Upper lobe of left lung (tissue), 6 donors: ENCODE results near the gene LRRK1. TPM values are rescaled to one million over a fixed set of nuclear protein-coding genes. Genes with fewer than 3 reads are reported as not detected.

ENCODE experiments used
- ATAC-seq, 2 donors: fragments of 200-7000 bp; cut with Tn5 transposase; one replicate each; pipeline ENCODE4 v1.9.1; 2022; ENCODE audit warnings: mild to moderate bottlenecking in 2 of 2, moderate library complexity in 2 of 2; ENCODE audit not compliant: low FRiP score in 2 of 2
- DNase-seq, 2 donors: peaks; one replicate each; pipeline ENCODE4 v3.0.0-alpha.2; 2019 to 2020
- H3K27ac ChIP-seq, 4 donors: fragments of 200-600 bp; sonication (generic); one replicate each; pipeline ENCODE4 v1.5.1; 2016 to 2019
- H3K27me3 ChIP-seq, 4 donors: fragments of 200-600 bp; sonication (generic); one replicate each; pipeline ENCODE4 v1.5.1; 2017 to 2019
- H3K36me3 ChIP-seq, 4 donors: fragments of 200-600 bp; sonication (generic); one replicate each; pipeline ENCODE4 v1.5.1; 2016 to 2019
- H3K4me1 ChIP-seq, 4 donors: fragments of 200-600 bp; sonication (generic); one replicate each; pipeline ENCODE4 v1.5.1; 2018 to 2019
- H3K4me3 ChIP-seq, 4 donors: fragments of 200-600 bp; sonication (generic); one replicate each; pipeline ENCODE4 v1.5.1; 2017 to 2019; ENCODE audit warnings: mild to moderate bottlenecking in 2 of 4, moderate library complexity in 1 of 4
- H3K9me3 ChIP-seq, 4 donors: fragments of 200-600 bp; sonication (generic); one replicate each; pipeline ENCODE4 v1.5.1; 2018 to 2019
- EP300 ChIP-seq, 4 donors: sonication (generic); formaldehyde crosslinking; IDR thresholded peaks; one replicate each; pipeline ENCODE4 v1.5.1; 2017; ENCODE audit warnings: antibody characterized with exemption in 4 of 4, control low read depth in 2 of 4
- POLR2A ChIP-seq, 4 donors: fragments of 450-650 bp; IDR thresholded peaks; one replicate each; pipeline ENCODE4 v1.5.1; 2016 to 2017; ENCODE audit warnings: antibody characterized with exemption in 4 of 4, mild to moderate bottlenecking in 2 of 4
- POLR2AphosphoS5 ChIP-seq, 2 donors: sonication (generic); formaldehyde crosslinking; IDR thresholded peaks; one replicate each; pipeline ENCODE4 v1.5.1; 2017; ENCODE audit warnings: antibody characterized with exemption in 2 of 2
- WGBS, 2 donors: methylation state at CpG; one replicate each; pipeline ENCODE4 v1.1.5; 2017 to 2018; 5-methylcytosine and 5-hydroxymethylcytosine counted together
- total RNA-seq, 6 donors: library from RNA; depleted of rRNA in 4 of 6; stranded (reverse); fragments of >200 nt in 4 of 6; gene quantifications; one replicate each; pipeline versions ENCODE4 v1.1.0 to v1.2.1, GENCODE V29; 2016 to 2021
- TF ChIP-seq, protein P1 (sequence below), 6 experiments: fragments of 450-650 bp in 4 of 6; fragments of 200-600 bp in 2 of 6; sonication (generic) in 2 of 6; IDR thresholded peaks; one replicate each; pipeline ENCODE4 v1.5.1; 2016 to 2019; ENCODE audit warnings: antibody characterized with exemption in 6 of 6
- donor health status: DM: no; HTN: no; CAD: no; lungs with moderate emphysema.
- donor health status: DM: no; HTN: yes; CAD: no; lungs with severe emphysema.

The LRRK1 gene
- total RNA-seq, 6 donors from 2014 or later: 15.0 to 47.1 (median 31.2) TPM

DNA sequence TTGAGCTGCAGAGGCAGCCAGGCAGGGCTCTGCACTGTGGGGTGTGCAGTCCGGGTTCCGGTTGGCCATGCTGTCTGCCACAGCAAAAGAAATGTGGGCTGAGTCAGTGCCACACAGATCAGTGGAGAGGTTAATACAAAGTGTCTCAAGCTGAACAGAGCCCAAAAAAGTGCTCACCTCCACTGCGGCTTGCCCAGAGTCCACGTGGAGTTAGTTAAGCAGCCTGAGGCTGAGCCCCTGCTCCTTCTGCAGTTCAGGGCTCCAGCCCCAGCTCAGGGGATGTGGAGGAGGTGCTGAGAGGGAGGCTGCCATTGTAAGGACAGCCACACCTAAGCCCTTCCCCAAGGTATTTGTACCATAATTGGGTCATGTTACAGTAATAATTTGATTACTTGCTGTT, 85.3 kb downstream of the LRRK1 start:
- 88 to 90% methylated on average over 4 of the region's 4 CpGs for WGBS, 2 donors
- ATAC-seq: no peak

GRCh38 chr15:101004986-101005747, 86.0 kb downstream of the LRRK1 start:
- no peak for DNase-seq
- peaks cover 16 to 22% (median 19%) of the 10 kb centered on the region in 4 donors for H3K4me1 ChIP-seq
- WGBS, 2 donors: 94% methylated on average over 10 of the region's 10 CpGs

More for the DNA sequence above, 85.3 kb downstream of the LRRK1 start:
- no peak overlapping the region for H3K27ac ChIP-seq
- DNase-seq: no peak
- no peaks in the 10 kb centered on the region for H3K9me3 ChIP-seq
- no peaks in the 10 kb centered on the region for H3K36me3 ChIP-seq
- no peaks in the 10 kb centered on the region for H3K27me3 ChIP-seq
- H3K4me3 ChIP-seq: no peak overlapping the region
- H3K4me1 ChIP-seq: peaks cover 16 to 22% (median 19%) of the 10 kb centered on the region in 4 donors
- TF ChIP-seq, protein P1, sequence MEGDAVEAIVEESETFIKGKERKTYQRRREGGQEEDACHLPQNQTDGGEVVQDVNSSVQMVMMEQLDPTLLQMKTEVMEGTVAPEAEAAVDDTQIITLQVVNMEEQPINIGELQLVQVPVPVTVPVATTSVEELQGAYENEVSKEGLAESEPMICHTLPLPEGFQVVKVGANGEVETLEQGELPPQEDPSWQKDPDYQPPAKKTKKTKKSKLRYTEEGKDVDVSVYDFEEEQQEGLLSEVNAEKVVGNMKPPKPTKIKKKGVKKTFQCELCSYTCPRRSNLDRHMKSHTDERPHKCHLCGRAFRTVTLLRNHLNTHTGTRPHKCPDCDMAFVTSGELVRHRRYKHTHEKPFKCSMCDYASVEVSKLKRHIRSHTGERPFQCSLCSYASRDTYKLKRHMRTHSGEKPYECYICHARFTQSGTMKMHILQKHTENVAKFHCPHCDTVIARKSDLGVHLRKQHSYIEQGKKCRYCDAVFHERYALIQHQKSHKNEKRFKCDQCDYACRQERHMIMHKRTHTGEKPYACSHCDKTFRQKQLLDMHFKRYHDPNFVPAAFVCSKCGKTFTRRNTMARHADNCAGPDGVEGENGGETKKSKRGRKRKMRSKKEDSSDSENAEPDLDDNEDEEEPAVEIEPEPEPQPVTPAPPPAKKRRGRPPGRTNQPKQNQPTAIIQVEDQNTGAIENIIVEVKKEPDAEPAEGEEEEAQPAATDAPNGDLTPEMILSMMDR (IDR thresholded peaks at IDR 0.05): no peak
- no peak for TF ChIP-seq POLR2AphosphoS5 (IDR thresholded peaks at IDR 0.05)
- no peak for TF ChIP-seq POLR2A (IDR thresholded peaks at IDR 0.05)
- TF ChIP-seq EP300 (IDR thresholded peaks at IDR 0.05): no peak

GRCh38 chr15:101006931-101007691, 88.0 kb downstream of the LRRK1 start:
- no peak overlapping the region for H3K27ac ChIP-seq
- no peak for TF ChIP-seq POLR2A (IDR thresholded peaks at IDR 0.05)
- TF ChIP-seq, protein P1 (IDR thresholded peaks at IDR 0.05): peak; percentile 81 to 93 (median 86)
- H3K36me3 ChIP-seq: peaks cover 0 to 10% (median 2%) of the 10 kb centered on the region in 4 donors
- DNase-seq (peak in 1 of 2 donors; percentile 85), ATAC-seq (peak; percentile 86 to 93)
- H3K4me3 ChIP-seq: peak overlapping the region in 1 of 4 donors; percentile 49
- H3K4me1 ChIP-seq: peaks cover 16 to 22% (median 19%) of the 10 kb centered on the region in 4 donors
- no peaks in the 10 kb centered on the region for H3K9me3 ChIP-seq
- 17 to 23% methylated on average over 27 of the region's 27 CpGs for WGBS, 2 donors
- H3K27me3 ChIP-seq: no peaks in the 10 kb centered on the region

More at GRCh38 chr15:101004986-101005747, 86.0 kb downstream of the LRRK1 start:
- Histone ChIP-seq H3K27me3 (no peaks in the 10 kb centered on the region), H3K9me3 (no peaks in the 10 kb centered on the region), H3K4me3 (no peak overlapping the region), H3K27ac (no peak overlapping the region), H3K36me3 (no peaks in the 10 kb centered on the region)
- no peak for ATAC-seq
- TF ChIP-seq POLR2AphosphoS5 (IDR thresholded peaks at IDR 0.05) (no peak), EP300 (IDR thresholded peaks at IDR 0.05) (no peak), POLR2A (IDR thresholded peaks at IDR 0.05) (no peak)
- TF ChIP-seq, protein P1 (IDR thresholded peaks at IDR 0.05): no peak

DNA sequence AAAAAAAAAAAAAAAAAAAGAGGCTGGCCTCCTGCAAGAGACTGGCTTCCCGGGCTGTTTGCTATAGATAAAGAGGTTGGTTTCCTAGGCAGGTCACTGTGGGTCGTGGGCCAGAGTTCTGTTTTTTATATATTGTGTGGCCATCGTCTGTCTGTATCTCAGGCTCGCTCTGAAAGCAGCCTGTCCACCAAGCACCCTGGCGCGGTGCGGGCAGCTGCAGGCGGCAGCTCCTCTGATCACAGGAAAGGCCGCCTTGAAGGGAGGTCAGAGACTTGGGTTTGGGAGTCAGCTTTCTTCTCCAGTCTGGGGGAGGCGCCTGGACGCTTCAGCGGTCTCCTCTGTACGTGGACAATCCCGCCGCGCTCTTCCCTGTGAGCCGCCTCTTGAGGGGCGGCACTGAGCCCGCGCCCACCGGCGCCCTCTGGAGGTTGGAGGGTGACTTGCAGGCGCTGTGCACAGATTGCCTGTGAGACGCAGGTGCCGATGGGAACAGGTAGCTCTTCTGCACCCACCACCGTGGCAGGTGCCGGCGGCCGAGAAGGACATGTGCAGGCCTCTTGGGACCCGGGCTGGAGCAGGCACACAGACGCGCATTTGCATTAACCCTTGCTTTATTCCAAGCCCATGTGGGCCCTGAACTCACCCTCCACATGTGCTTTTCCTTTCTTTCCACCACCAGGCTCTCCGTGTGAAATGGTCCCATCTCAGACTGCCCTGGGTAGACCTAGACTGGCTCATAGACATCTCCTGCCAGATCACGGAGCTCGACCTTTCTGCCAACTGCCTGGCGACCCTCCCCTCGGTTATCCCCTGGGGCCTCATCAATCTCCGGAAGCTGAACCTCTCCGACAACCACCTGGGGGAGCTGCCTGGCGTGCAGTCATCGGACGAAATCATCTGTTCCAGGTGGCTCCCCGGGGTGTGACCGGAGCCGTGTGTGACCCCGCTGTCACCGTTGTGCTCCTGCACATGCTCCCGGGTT, 89.3 kb downstream of the LRRK1 start:
- Histone ChIP-seq H3K9me3 (no peaks in the 10 kb centered on the region), H3K4me3 (peak overlapping the region; percentile 15 to 55 (median 45)), H3K27ac (peak overlapping the region in 2 of 4 donors; percentile 69 to 71), H3K4me1 (peaks cover 16 to 22% (median 19%) of the 10 kb centered on the region in 4 donors), H3K36me3 (peaks cover 0 to 18% (median 2%) of the 10 kb centered on the region in 4 donors), H3K27me3 (no peaks in the 10 kb centered on the region)
- WGBS, 2 donors: 21 to 24% methylated on average over 20 to 44 of the region's 48 CpGs
- TF ChIP-seq POLR2A (IDR thresholded peaks at IDR 0.05): no peak
- TF ChIP-seq EP300 (IDR thresholded peaks at IDR 0.05): no peak
- no peak for TF ChIP-seq POLR2AphosphoS5 (IDR thresholded peaks at IDR 0.05)
- TF ChIP-seq, protein P1 (IDR thresholded peaks at IDR 0.05): peak; percentile 94 to 98 (median 96)
- DNase-seq: peak; percentile 90 to 97
- ATAC-seq: peak; percentile 94 to 95
